ENCODE results near the gene BTG1.
A peak's percentile ranks its signal among the peaks of the same experiment; 100 is the strongest.

The BTG1 gene

DNA sequence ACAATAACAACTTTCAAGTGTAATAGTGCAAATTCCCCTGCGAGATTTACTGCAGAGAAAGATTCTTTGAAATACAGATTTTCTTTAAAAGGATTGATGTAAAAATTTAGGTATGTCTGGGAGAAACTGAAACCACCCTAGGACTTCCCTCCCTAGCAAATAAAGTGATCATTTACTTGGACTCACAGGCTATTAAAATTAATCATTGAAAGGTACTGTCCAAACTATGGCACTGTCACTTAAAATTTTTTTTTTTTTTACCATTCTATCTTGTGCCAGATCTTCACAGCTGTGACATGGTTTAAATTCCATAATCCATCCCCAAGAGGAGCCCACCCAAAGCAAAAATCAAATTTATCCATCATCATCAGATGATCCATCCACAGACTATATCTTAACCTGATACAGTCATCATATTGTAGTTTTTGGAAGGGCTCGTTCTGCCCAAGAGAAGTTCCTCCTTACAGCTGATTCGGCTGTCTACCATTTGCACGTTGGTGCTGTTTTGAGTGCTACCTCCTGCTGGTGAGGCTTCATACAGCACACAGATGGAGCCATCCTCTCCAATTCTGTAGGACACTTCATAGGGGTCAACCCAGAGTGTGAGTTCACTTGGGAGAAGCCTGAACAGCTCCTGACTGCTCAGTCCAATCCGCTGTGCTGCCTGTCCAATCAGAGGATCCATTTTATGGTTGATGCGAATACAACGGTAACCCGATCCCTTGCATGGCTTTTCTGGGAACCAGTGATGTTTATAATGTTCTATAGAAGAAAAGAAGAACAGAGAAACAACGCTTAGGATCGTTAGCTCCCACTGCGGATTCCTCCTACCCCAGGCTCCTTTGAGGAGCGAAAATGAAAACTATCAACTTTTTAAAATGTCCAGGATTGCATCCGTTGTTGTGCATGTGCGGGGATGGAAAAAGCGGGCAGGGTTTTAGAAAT is 1.7 kb downstream of the BTG1 start:
- TF ChIP-seq CTCF (IDR thresholded peaks at IDR 0.05) = peak; percentile 45
- Histone ChIP-seq H3K27ac (peak overlapping the region; percentile 97 to 99), H3K4me3 (peak overlapping the region; percentile 98)
- DNase-seq (ENCODE audit: low spot score) = peak; percentile 85

GRCh38 chr12:92143258-92143657 is 2.4 kb downstream of the BTG1 start:
- Histone ChIP-seq H3K4me3 (peak overlapping the region; percentile 98), H3K27ac (peak overlapping the region; percentile 97 to 99)
- DNase-seq (ENCODE audit: low spot score) = no peak
- TF ChIP-seq CTCF (IDR thresholded peaks at IDR 0.05) = no peak

- peak overlapping the region; percentile 97 to 99 for H3K27ac ChIP-seq
- peak overlapping the region; percentile 98 for H3K4me3 ChIP-seq
- DNase-seq (ENCODE audit: low spot score) = no peak
- TF ChIP-seq CTCF (IDR thresholded peaks at IDR 0.05) = no peak
Observed at GRCh38 chr12:92142251-92142926, 3.3 kb downstream of the BTG1 start.

DNA sequence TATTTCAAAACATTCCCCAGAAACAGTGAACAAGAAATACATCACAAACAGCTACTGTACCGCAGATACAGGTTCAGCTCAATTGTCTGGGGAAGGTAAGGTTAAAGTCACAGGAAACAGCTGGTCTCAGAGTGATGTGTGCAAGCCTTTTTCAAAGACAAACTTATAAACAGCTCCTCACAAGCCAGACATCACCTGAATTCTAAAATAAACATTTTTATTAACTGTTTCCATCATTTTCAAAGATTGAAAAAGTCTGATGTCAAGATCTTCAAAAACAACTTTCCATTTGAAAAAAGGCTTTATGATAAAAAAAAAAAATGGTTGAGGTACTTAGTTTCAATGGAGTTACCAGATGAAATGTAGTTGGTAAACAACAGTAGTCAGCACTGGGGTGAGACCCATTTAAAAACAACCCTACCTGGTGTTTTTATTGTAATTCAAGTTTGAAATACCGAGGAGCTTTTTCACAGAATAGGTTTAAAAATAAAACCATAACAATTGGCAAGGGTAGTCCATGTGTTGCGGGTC is 4.0 kb downstream of the BTG1 start:
- no peak for TF ChIP-seq CTCF (IDR thresholded peaks at IDR 0.05)
- no peak for DNase-seq (ENCODE audit: low spot score)
- Histone ChIP-seq H3K4me3 (peak overlapping the region; percentile 98), H3K27ac (peak overlapping the region; percentile 97 to 99)

DNA sequence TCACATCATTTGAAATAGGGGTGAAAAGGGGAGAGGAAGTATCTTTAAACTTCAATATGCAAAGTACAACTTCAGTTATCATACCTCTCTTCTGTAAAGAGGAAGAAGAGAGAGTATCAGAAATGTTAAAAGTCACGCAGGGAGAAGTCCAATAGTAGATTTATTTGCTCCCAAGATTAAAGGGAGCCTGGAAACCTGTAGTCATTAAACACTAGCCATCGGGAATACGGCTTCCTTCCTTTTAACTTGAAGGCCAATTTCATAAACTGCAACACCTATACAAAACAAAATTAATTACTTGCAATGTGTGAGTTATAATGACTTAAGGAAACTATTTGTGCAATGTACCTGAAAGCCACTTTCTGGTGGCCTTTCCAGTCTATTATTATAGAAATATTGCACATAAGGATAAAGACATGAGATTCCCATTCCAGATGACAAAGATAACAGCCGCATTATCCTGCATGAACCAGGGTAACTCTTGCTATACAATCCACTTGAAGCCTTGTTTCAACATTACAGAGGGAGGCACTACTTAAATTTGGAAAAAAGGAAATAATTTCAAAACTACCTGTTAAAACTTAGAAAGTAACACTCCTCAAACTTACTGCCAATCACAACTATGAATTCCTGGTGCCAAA is 4.6 kb downstream of the BTG1 start:
- no peak for TF ChIP-seq CTCF (IDR thresholded peaks at IDR 0.05)
- H3K4me3 ChIP-seq = peak overlapping the region; percentile 98
- peak overlapping the region; percentile 46 to 97 for H3K27ac ChIP-seq
- no peak for DNase-seq (ENCODE audit: low spot score)

GRCh38 chr12:92140156-92140555 is 5.5 kb downstream of the BTG1 start:
- H3K4me3 ChIP-seq = peak overlapping the region; percentile 98
- no peak for TF ChIP-seq CTCF (IDR thresholded peaks at IDR 0.05)
- peak overlapping the region; percentile 46 to 97 for H3K27ac ChIP-seq
- DNase-seq (ENCODE audit: low spot score) = no peak

All from coronary artery (tissue), 2 donors.